NCI-H446 treated with DMSO at 0.1 percent for 48 hours (cell line): ENCODE measurements around the gene ATP1B3.
A peak's percentile ranks its signal among the peaks of the same experiment; 100 is the strongest.
"Not testable (repeated sequence)": the region's sequence is repeated elsewhere in the genome, so short reads cannot be mapped to it uniquely, and the experiment has no call there.

ENCODE experiments used
- DNase-seq: peaks from one replicate; lab custom pipeline; 2025; lab: John Stamatoyannopoulos, UW

Gene ATP1B3

DNA sequence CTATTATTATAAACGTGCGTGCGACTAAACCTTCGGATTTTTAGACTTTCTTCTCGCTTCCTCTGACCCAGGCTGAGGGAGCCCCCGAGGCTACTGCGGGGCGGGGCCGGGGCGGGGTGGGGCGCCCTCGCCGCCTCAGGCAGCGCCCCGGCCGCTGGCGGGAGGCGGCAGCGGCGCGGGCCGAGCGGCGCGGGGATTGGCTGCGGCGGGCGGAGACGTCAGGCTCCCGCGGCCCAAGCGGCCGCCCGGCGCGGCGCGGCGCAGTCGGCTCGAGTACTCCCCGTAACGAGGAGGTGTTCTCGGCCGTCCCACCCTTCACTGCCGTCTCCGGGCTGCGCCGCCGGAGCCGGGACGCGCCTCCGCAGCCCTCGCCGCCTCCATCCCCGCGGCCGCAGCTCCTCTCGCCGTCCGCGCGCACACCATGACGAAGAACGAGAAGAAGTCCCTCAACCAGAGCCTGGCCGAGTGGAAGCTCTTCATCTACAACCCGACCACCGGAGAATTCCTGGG lies at the start of gene ATP1B3:
ATP1B3 (plus strand) TSS at position 263 of the 510 bp plus-strand sequence; CDS start at position 422, 159 bp downstream.
- DNase-seq: peak; percentile 83

DNA sequence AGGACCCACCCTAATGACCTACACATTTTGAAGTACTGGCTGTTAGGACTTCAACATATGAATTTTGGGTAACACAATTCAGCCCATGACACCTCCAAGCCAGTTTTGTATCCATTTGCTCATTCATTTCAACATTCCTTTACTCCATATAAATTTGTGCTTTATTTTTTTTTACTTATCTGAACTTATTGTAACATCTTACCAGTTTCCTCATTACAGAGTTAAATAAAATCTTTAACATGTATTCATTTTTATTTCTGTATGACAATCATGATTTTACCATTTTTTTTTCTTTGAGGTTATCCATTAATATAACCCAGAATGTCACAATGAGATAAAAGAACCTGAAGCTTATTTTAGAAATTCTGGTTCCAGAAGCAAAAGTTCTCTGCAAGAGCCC lies 48.0 kb upstream of the ATP1B3 start:
- no peak for DNase-seq

DNA sequence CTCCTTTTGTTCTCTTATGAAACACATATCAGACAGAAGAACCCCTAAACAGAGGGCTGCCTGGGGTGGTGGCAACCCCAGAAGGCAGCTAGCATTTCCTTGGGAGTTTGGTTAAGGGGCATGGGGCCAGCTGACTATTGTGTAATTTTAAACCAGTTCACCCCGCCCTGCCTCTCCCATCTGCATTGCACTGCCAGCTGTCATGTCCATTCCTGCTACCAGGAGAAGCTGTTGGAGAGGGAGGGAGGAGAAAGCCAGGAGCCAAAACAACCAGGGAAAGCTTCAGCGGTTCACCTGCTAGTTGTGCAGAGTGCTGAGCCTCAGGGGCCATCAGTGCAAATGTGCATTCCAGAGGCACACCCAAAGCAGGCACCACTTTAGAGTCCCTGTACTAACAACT lies 47.6 kb upstream of the ATP1B3 start:
- no peak for DNase-seq

DNA sequence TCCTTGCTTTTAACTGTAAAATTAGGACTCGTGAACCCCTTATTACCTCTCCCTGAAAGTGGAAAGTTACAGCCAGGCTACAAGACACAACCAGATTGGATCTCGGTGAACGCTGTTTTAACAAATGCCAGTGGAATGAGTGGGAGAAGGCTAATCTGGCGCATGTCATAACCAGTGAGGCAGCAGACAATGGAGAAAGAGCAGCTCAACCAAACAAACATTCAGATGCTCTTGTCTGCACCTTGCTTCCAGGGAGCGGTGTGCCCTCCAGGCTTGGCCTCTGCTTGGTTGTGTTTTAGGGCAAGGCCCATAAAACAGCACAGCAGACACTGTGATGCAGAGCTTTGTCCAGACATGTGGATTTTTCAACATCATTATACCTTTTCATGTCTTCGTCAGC lies 45.9 kb upstream of the ATP1B3 start:
- no peak for DNase-seq

DNA sequence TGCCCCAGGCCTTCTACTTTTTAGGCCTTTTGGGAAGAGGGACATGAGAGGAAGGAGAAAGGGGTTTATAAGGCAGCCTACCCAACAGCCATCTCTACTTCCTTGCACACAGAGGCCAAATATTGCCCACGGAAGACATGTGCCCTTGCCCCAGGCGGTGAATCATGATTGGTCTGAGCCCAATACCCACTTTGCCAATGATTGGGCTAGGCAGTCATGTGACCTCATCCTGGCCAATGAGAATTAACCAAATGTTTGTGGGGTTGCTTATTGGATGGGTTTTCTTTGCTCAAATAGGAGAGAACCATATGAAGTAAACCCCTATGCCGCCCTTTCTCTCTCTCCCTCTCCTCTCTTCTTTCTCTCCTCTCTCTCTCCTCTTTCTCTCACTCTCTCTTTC lies 42.2 kb upstream of the ATP1B3 start:
- DNase-seq: no peak

DNA sequence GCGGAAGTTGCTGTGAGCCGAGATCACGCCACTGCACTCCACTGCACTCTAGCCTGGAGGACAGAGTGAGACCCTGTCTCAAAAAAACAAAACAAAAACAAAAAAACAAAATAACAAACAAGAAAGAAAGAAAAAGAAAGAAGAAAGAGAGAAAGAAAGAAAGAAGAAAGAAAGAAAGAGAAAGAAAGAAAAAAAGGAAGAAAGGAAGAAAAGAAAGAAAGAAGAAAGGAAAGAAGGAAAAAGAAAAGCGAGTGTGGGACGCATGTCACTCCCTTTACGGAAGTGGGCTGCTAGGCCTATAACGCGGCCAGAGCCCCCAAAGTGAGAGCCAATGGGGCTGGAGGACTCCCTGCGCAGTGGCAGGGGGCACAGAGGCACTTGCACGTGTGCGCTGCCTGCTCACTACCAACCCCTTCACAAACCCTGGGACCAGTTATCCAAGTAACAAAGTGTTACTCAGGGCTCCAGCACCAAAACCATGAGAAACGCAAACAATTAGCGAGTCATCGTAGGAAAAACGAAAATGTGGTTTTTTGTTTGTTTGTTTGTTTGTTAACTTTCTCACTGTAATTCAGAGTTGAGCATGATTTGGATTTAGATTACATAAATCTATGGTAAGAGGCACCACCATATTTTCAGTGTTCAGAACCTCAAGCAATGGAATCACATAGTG lies 40.8 kb upstream of the ATP1B3 start:
- DNase-seq: no peak

DNA sequence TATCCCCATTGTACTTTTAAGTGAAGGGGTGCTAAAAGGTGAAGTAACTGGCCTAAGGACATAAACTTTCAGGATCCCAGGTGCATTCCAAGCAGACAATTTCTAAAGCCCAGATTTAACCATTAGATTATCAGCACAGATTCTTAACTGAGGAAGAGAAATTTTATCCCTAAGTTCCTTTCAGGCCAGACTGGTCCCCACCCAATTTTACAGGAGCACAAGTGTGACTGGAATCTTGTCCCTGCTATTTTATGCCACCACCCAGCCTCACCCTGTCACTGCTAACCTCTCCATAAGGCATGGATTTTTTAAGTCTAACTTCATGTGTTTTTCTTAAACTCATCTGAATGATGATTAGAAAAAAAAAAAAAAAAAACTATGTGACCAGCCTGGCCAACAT lies 37.1 kb upstream of the ATP1B3 start:
- DNase-seq: no peak

DNA sequence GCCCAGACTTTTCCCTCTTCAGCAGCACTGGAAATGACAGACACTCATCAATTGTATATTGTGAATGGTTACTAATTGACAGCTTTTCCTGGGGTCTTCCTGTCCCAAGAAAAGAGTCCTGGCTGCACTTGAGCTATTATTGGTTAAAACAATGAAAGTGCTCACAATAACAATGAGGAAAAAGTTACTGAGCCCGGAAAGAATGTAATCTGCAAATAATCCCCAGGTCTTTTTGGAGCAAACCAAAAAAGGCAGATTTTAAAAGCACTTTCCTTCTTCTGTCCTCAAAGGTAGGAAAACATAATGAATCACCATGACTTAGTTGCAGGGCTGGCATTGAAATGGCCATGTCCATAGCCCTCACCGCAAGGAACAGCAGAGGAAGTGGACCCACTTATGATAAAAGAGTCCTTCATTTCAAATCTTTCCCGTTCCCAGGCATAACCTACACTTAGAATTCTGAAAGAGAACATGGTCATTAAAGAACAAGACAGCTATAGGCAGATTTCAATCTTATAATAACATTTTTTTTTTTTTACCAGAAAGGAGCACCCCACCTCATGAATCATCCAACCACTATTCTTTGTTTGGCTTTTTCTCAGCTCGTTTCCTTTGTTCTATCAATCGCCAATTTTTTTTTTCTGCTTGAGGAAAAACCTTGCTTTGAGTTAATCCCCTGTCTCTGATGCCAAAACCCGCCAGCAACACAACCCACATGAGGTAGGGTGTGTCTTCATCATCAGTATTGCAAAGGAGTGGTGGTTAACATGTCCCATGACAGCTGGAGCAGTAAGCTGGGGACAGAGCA lies 35.5 kb upstream of the ATP1B3 start:
- DNase-seq: no peak

DNA sequence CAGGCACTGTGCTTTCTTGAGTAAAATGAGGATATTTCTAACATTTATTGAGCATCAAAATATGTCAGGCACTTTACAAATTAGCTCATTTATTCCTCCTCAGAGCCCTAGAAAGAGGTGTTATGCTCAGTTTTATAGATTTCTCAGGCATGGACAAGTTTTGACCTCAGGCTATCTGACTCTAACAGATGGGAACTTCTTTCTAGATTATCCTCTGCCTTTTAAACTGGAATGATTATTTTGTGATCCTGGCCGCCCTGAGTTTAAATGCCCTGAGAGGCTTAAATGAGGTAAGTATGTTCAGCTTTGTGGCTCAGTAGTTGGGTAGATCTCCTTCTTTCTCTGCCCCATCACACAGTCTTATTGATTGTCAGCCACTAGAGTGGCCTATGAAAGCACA lies 32.3 kb upstream of the ATP1B3 start:
- no peak for DNase-seq

DNA sequence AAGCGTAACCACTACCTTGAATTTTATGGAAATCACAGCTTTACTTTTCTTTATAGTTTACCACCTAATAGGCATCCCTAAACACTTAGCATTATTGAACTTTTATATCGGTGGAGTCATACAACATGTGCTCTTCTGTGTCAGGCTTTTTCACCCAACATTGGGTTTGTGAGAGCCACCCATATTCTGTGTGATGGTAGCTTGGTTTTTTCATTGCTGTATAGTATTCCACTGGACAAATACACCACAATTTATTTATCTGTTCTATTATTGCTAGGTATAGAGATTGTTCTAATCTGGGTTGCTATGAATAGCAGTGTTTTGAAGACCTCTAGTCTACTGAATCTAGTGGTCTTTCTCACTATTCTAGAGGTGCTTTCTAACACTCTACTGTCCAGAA lies 31.6 kb upstream of the ATP1B3 start:
- DNase-seq: no peak

DNA sequence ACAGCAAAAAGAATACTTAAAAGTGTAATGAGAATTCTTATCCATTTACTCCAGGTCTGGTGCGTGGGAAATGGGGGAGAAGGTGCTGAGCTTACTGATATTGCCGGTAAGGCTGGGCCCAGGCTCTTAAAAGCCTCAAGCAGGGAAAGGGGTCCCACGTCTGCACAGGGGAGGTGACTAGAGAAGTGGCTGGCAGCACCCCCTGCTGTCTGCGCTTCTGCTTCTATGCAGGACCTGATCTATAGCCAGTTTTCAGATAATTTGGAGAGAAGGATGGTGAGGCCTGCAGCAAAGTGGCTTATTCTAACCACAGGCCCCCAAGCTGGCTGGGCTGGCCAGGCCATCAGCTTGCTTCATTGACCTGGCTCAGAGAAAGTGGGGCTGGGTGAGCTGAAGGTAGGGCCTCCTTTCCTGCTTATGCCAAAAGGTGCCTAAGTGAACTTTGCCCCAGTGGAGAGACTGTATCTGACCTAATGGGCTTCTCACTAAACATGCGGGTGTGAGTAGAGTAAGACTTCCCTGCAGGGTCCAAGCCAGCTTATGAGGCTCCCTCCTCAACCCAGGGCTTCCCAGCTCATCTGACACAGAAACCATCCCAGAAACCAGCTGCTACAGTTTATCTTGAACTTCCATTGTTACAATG lies 30.9 kb upstream of the ATP1B3 start:
- no peak for DNase-seq

DNA sequence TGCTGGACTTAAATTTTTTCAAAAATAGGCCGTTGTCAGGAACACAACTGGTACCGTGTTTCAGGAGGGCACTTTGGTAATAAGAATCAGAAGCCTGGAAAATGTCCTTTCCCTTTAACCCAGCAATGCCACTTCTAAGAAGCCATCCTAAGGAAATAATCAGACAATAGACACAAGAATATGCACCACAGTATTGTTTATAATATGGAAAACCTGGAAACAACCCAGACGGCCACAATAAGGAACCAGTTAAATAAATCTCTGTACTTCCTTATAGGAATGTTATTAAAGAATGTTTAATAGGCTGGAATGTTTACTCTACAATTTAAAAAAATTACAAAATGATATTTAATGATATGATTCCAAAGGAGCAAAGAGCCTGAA lies 30.4 kb upstream of the ATP1B3 start:
- no peak for DNase-seq

DNA sequence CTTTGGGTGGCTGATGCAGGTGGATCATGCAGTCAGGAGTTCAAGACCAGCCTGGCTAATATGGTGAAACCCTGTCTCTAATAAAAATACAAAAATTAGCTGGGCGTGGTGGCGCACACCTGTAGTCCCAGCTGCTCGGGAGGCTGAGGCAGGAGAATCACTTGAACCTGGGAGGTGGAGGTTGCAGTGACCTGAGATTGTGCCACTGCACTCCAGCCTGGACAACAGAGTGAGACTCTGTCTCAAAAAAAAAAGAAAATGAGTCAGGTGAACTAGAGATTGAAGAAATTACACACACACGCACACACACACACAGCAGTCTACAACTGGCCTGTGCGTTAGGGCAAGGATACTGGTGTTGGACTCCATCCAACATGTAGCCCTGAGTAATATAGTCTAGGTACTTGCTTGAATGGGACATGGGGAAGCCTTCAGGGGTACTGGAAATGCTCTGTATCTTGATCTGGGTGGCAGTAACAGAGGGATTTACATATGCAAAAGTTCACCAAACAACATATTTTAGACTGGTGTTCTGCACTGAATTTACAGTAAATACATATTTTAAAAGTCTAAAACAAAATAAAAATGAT lies 28.2 kb upstream of the ATP1B3 start:
- DNase-seq: not testable (repeated sequence)

DNA sequence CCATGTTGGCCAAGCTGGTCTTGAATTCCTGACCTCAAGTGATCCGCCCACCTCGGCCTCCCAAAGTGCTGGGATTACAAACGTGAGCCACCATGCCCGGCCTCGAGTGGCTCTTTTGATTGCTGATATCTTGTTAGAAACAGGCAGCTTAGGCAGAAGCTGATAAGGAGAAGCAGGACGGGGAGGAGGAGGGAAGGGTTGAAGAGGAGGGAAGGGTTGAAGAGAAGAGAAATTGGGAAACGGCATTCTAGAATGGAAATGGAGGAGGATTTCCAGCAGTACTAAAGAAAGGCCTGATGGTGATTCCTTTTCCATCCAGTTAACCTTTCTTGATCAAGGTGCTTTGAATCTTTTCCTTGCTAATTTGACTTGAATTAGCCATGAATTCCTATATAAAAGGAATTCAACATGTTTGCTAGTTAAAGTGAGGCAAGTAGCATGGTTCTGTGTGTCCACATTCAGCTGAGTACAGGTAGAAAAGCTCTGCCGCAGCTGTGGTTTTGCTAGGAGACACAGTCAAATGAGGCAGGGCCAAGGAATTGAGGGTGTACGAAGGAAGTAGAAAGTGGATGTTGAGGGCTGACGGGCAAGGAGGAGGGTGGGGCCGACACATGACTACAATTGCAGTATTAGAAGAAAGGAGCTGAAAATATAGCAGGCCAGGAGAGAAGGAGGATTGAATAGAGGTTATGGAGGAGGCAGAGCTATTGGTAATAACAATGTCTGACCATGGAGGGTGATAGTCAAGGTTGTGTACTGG lies 27.2 kb upstream of the ATP1B3 start:
- DNase-seq: no peak

DNA sequence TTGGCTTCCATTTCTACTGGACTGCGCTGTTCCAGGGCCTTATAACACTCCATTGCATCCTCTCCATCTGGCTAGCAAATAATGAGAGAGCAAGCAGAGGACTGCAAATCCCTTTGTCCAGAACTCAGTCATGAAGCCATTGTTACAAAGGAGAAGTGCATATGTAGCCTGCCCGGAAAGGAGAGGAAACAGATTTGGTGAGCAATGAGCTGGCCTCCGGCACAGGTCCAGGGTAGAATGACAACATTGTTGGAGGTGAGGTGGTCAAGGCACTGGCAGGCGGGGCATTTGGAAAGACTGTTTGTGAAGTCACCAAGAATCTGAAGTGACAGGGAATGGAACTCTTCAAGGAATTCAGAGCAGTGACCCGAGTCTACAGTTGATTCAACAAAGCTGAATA lies 25.0 kb upstream of the ATP1B3 start:
- DNase-seq: no peak

DNA sequence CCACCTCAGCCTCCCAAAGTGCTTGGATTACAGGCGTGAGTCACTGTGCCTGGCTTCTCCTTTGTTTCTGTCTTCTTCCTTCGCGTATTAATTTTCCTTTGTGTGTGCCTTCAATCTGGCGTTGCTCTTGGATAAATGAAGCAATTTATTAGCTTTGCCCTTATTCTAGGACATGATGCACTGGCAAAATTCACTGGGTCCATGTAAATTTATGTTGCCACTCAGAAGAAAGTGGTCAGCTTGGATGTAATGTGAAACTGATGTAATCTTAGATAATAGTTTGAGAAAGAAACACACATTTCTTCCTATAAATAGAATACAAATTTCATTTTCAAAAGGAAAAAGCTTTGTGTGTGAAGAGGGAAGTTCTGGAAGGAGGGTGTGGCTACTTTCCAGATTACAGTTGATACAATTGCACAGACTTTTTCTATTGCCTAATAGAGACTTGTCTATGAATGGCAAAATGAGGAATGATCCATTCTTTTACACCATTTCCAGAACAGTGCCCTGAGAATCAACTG lies 23.3 kb upstream of the ATP1B3 start:
- no peak for DNase-seq

DNA sequence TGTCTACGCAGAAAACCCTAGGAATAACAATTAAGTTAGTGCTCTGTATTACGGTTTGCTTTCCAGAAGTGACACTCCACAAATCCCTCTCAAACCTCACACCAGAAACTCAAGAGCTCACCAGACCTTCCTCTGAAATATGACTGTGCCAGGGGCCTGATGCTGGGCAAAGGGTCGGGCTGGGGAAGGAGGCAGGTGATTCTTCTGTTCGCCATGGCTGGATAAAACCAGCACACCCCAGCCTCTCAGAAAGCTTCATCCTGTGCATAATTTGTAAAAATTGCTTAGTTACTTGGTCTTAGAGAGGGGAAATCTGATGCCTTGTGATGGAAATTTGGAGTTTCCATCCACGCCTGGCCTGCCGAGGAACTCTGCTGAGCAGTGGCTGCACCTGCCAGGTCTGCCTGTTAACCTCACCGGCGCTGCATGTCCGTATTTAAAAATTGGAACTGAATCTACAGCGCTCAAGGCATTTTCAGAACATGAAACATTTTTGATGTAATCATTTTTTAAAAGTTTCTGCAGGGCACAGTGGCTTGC lies 22.7 kb upstream of the ATP1B3 start:
- no peak for DNase-seq

DNA sequence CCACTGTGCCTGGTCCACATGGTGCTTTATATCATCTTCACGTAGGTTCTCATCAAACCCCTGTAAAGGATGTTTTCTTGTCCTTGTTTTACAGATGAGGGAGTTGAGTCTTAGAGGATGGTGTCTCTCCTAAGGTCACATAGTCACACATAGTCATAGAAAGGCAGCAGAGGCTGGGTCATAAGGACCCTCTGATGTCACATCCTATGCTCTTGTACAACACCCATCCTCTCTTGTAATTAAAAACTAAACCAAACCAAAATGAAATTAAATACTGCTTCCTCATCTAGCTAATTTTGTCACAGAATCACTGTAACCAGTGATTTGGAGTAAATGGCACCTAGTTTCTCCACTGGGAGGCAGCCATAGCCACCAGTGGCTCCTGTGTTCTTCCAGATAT lies 21.8 kb upstream of the ATP1B3 start:
- no peak for DNase-seq

DNA sequence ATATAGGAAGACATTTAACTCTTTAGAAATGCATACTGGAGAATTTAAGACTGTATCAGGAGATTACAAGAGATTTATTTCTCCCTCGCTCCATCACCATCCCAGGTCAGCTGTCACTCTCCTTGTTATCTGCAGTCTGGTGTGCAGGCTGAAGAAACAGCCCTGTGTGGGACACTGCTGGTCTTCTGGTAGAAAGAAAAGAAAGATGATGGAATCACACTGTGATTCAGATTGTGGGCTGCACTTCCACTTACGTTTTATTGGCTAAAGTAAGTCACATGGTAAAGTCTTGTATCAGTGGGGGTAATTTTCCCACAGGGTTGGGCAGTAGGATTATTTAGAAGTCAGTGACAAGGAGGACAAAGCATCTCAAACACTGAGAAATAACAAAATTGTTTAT lies 18.1 kb upstream of the ATP1B3 start:
- no peak for DNase-seq

DNA sequence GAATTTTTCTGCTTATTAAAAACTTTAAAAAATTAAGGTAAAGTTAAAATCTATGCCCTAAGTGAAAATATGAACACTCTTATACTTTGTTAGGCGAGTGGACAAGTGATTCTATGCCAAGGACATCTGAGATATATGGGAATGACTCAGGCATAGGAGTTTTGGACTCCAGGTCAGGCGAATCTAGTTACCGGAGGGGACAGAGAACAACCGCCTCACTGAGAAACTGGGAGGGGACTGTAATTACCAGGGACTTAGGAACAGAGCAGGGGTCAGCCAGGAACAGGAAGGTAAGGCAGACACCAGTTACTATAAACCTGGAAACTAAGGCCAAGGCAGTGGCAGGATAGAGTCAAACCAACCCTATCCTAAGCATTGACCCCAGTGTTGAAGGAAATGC lies 16.8 kb upstream of the ATP1B3 start:
- no peak for DNase-seq

DNA sequence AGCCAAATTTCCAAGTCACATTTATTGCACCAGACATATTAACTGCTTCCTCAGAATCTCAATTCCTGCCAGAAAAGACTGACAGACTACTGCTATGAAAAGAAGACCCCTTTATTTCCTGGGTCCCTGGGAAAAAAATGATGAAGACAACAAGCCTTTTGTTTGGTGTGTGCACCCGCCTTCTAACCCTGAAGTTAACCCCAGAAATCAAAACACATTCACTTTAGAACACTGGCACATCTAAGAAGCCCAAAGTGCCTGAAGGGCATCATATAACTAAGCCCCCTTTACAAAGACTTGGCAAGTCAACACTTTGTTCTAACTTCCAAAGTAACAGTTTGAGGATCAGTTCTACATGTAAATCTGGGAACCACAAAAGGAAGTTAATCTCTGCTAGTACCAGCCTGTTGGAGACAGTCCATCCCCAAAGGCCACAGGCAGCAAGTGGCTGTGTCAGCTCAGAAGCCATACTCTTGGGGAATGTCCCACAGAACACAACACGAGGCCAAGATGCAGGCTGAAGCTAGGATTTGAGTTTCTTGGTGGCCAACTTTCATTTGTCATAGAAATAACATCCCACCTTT lies 16.3 kb upstream of the ATP1B3 start:
- DNase-seq: no peak
